Esophagus squamous epithelium (tissue), 4 donors: ENCODE measurements around the gene ANKRD29.

ENCODE experiments used
- POLR2A ChIP-seq, 4 donors: fragments of 450-650 bp; IDR thresholded peaks; one replicate each; pipeline ENCODE4 v1.6.1; 2017; ENCODE audit warnings: antibody characterized with exemption in 4 of 4, mild to moderate bottlenecking in 4 of 4, moderate library complexity in 3 of 4
- TF ChIP-seq, protein P1 (sequence below), 6 experiments: fragments of 450-650 bp in 4 of 6; fragments of 200-600 bp in 2 of 6; sonication (generic) in 2 of 6; IDR thresholded peaks; one replicate each; pipeline ENCODE4 v1.5.1; 2016 to 2019; ENCODE audit warnings: antibody characterized with exemption in 6 of 6, mild to moderate bottlenecking in 4 of 6, moderate library complexity in 4 of 6

DNA sequence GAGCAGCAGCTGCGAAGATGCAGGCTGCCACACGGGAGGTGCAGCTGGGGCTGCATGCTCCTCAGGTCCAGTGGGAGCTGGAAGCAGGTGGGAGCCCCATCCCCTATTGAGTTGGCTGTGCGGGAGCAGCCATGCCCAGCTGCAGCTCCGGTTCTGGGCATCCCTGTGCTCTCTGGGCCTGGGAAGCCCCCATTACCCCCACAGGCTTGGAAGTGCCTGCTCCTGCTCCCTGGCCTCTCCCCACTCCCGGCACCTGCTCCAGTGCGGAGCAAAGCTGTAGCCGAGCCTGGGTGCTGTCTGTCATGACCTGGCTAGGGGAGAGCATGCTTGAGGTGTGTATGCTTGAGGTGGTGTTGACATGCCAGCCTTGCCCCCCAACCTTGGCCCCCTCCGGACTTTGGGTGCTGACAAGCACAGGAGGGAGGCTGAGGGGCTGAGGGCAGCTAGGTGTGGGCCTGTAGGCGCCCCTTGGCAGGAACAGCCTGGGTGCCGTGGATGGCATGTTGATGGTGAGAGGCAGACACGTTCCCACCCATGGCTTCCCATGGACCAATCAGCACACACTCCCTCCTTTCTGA lies 21.5 kb downstream of the ANKRD29 start:
- TF ChIP-seq, protein P1, sequence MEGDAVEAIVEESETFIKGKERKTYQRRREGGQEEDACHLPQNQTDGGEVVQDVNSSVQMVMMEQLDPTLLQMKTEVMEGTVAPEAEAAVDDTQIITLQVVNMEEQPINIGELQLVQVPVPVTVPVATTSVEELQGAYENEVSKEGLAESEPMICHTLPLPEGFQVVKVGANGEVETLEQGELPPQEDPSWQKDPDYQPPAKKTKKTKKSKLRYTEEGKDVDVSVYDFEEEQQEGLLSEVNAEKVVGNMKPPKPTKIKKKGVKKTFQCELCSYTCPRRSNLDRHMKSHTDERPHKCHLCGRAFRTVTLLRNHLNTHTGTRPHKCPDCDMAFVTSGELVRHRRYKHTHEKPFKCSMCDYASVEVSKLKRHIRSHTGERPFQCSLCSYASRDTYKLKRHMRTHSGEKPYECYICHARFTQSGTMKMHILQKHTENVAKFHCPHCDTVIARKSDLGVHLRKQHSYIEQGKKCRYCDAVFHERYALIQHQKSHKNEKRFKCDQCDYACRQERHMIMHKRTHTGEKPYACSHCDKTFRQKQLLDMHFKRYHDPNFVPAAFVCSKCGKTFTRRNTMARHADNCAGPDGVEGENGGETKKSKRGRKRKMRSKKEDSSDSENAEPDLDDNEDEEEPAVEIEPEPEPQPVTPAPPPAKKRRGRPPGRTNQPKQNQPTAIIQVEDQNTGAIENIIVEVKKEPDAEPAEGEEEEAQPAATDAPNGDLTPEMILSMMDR (IDR thresholded peaks at IDR 0.05) = no peak
- TF ChIP-seq POLR2A (IDR thresholded peaks at IDR 0.05) = no peak
